ENCODE data around the gene DENND1B. TPM values are rescaled to one million over a fixed set of nuclear protein-coding genes. Genes with fewer than 3 reads are reported as not detected.

The DENND1B gene
- total and polyA plus RNA-seq, 4 donors = 1.7 to 13.7 (median 7.9) TPM

GRCh38 chr1:197559244-197559643 lies 216.0 kb downstream of the DENND1B start:
- Histone ChIP-seq H3K27me3 (ENCODE audit: control insufficient read depth in 4 of 4, insufficient read depth in 4 of 4, low read length in 3 of 4) (no peaks in the 10 kb centered on the region), H3K36me3 (ENCODE audit: control insufficient read depth in 4 of 4, insufficient read depth in 3 of 4, low read depth in 1 of 4, low read length in 3 of 4) (peaks cover 0 to 2% (median 0%) of the 10 kb centered on the region in 4 donors), H3K9ac (ENCODE audit: low read depth in 1 of 2, low read length in 2 of 2) (no peak overlapping the region), H3K4me3 (ENCODE audit: low read depth in 1 of 3, low read length in 3 of 3) (no peak overlapping the region), H3K4me1 (ENCODE audit: control insufficient read depth in 4 of 4, insufficient read depth in 4 of 4, low read length in 3 of 4) (no peaks in the 10 kb centered on the region), H3K27ac (ENCODE audit: low read depth in 1 of 2, low read length in 2 of 2) (no peak overlapping the region), H3K9me3 (ENCODE audit: control insufficient read depth in 4 of 4, low read length in 3 of 4) (no peaks in the 10 kb centered on the region)
- WGBS = 71% methylated on average over 1 of the region's 1 CpG
- DNase-seq (ENCODE audit: low spot score) = no peak
- TF ChIP-seq FOXA2 (IDR thresholded peaks at IDR 0.05) (no peak), FOXA1 (IDR thresholded peaks at IDR 0.05) (no peak), ZBTB33 (IDR thresholded peaks at IDR 0.05) (no peak), ATF3 (IDR thresholded peaks at IDR 0.05) (no peak), HNF4A (conservative IDR thresholded peaks at IDR 0.05) (no peak)

- peaks cover 0 to 2% (median 0%) of the 10 kb centered on the region in 4 donors for H3K4me1 ChIP-seq (ENCODE audit: control insufficient read depth in 4 of 4, insufficient read depth in 4 of 4, low read length in 3 of 4)
- 74% methylated on average over 1 of the region's 1 CpG for WGBS
- no peak overlapping the region for H3K4me3 ChIP-seq (ENCODE audit: low read depth in 1 of 3, low read length in 3 of 3)
- H3K36me3 ChIP-seq (ENCODE audit: control insufficient read depth in 4 of 4, insufficient read depth in 3 of 4, low read depth in 1 of 4, low read length in 3 of 4) = no peaks in the 10 kb centered on the region
- no peaks in the 10 kb centered on the region for H3K27me3 ChIP-seq (ENCODE audit: control insufficient read depth in 4 of 4, insufficient read depth in 4 of 4, low read length in 3 of 4)
- no peaks in the 10 kb centered on the region for H3K9me3 ChIP-seq (ENCODE audit: control insufficient read depth in 4 of 4, low read length in 3 of 4)
- H3K9ac ChIP-seq (ENCODE audit: low read depth in 1 of 2, low read length in 2 of 2) = no peak overlapping the region
- DNase-seq (ENCODE audit: low spot score) = no peak
- H3K27ac ChIP-seq (ENCODE audit: low read depth in 1 of 2, low read length in 2 of 2) = no peak overlapping the region
- TF ChIP-seq GABPA (IDR thresholded peaks at IDR 0.05 in 1 of 2, conservative IDR thresholded peaks at IDR 0.05 in 1 of 2) = no peak
- TF ChIP-seq RAD21 (IDR thresholded peaks at IDR 0.05) = no peak
- TF ChIP-seq NR2F2 (IDR thresholded peaks at IDR 0.05) = no peak
- no peak for TF ChIP-seq JUND (IDR thresholded peaks at IDR 0.05)
- no peak for TF ChIP-seq HNF4A (conservative IDR thresholded peaks at IDR 0.05)
- no peak for TF ChIP-seq TAF1 (conservative IDR thresholded peaks at IDR 0.05)
- TF ChIP-seq REST (IDR thresholded peaks at IDR 0.05) = no peak
Measured at GRCh38 chr1:197557302-197557701, 218.0 kb downstream of the DENND1B start.

GRCh38 chr1:197553281-197553680 lies 222.0 kb downstream of the DENND1B start:
- 0% methylated on average over 1 of the region's 1 CpG for WGBS
- no peak for DNase-seq (ENCODE audit: low spot score)
- Histone ChIP-seq H3K27ac (ENCODE audit: low read depth in 1 of 2, low read length in 2 of 2) (no peak overlapping the region), H3K9me3 (ENCODE audit: control insufficient read depth in 4 of 4, low read length in 3 of 4) (no peaks in the 10 kb centered on the region), H3K9ac (ENCODE audit: low read depth in 1 of 2, low read length in 2 of 2) (no peak overlapping the region), H3K36me3 (ENCODE audit: control insufficient read depth in 4 of 4, insufficient read depth in 3 of 4, low read depth in 1 of 4, low read length in 3 of 4) (no peaks in the 10 kb centered on the region), H3K4me1 (ENCODE audit: control insufficient read depth in 4 of 4, insufficient read depth in 4 of 4, low read length in 3 of 4) (peaks cover 0 to 2% (median 0%) of the 10 kb centered on the region in 4 donors), H3K27me3 (ENCODE audit: control insufficient read depth in 4 of 4, insufficient read depth in 4 of 4, low read length in 3 of 4) (no peaks in the 10 kb centered on the region), H3K4me3 (ENCODE audit: low read depth in 1 of 3, low read length in 3 of 3) (no peak overlapping the region)
- TF ChIP-seq SP1 (IDR thresholded peaks at IDR 0.05) = peak; percentile 49
- TF ChIP-seq RAD21 (IDR thresholded peaks at IDR 0.05) = peak; percentile 7 to 10
- TF ChIP-seq YY1 (IDR thresholded peaks at IDR 0.05) = peak; percentile 55
- TF ChIP-seq REST (IDR thresholded peaks at IDR 0.05) = peak; percentile 25
- no peak for TF ChIP-seq TAF1 (conservative IDR thresholded peaks at IDR 0.05)
- no peak for TF ChIP-seq GABPA (IDR thresholded peaks at IDR 0.05 in 1 of 2, conservative IDR thresholded peaks at IDR 0.05 in 1 of 2)
- TF ChIP-seq ATF3 (IDR thresholded peaks at IDR 0.05) = peak; percentile 25
- TF ChIP-seq FOXA1 (IDR thresholded peaks at IDR 0.05) = peak; percentile 78
- TF ChIP-seq CTCF (IDR thresholded peaks at IDR 0.05; ENCODE audit: low read depth, low read length, missing input control) = no peak
- peak; percentile 43 to 52 for TF ChIP-seq HNF4A (conservative IDR thresholded peaks at IDR 0.05)
- no peak for TF ChIP-seq HNF4G (IDR thresholded peaks at IDR 0.05)
- TF ChIP-seq EGR1 (IDR thresholded peaks at IDR 0.05; ENCODE audit: low read depth in 2 of 2) = no peak
- TF ChIP-seq FOXA2 (IDR thresholded peaks at IDR 0.05) = peak; percentile 92

Data from liver (tissue), 9 donors.